ENCODE results near the gene PHLDA1. TPM values are rescaled to one million over a fixed set of nuclear protein-coding genes. Genes with fewer than 3 reads are reported as not detected.

Gene PHLDA1
- total and polyA plus RNA-seq, 9 of the 15 experiments (the other 6 are each of a cell fraction or from before 2014, with no cell fraction given), result 0.15 to 2.9 (median 0.54) TPM

DNA sequence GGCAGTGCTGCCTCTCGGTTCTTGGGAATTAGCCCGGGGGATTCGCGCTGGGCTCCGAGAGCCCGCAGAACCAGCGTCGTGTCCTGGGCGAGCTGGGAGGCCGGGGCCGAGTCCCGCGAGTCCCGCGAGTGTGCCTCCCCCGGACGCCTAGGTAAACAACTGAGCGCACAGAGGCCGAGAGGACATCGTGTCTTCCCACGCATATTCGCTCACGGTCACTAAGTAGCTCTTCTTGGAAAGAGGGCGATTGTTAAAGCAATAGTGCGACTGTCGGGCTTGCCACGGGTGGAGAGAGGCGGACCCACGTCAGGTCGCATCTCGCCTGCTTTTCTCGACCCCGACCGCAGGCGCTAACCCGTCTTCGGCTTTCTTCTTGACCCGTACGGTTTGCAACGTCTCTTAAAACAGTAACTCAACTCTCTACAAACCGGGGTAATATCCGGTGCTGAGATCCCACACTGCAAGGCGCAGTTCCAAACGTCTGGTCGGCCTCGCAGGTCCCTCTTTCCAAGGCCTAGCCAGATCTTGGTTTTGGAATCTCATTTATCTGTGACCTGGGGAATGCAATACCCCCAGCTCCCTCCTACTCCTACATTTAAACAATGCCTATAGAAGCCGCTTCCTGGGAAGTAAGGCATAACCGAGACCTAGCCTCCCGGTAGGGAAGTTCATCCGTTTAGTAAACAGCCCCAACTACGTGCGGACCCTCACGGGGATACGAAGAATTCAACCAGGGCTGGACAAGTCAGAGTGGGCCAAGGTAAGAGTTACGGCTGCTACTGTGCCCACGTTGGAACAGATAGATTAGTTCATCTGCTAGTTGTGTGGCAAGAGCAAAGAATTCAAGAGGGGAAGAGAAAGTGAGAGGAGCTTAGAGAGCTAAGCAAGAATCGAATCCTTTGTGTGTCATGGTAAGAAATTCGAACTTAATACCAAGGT lies 736 bp upstream of the PHLDA1 start (continued):
- TF ChIP-seq FOXK2 (conservative IDR thresholded peaks at IDR 0.05 in 1 of 2, IDR thresholded peaks at IDR 0.05 in 1 of 2; ENCODE audit: low read depth in 2 of 2) (peak; percentile 52 to 69; a peak in 2 of 4 replicates), ZNF12 (CRISPR knock-in tag; IDR thresholded peaks at IDR 0.05) (no peak; the same call in 1 of the 2 replicates), ZNF217 (CRISPR knock-in tag; IDR thresholded peaks at IDR 0.05) (no peak), FOS (IDR thresholded peaks at IDR 0.05; ENCODE audit: extremely low read depth, insufficient read length) (no peak), NR4A1 (CRISPR knock-in tag; IDR thresholded peaks at IDR 0.05) (no peak), NR4A1 (tag; IDR thresholded peaks at IDR 0.05) (0 out of 2 replicates have a peak, but pooled peaks have one; percentile 17), KDM5B (IDR thresholded peaks at IDR 0.05; ENCODE audit: insufficient replicate concordance, low read depth, low read length) (peak; percentile 31), ZBTB11 (CRISPR knock-in tag; IDR thresholded peaks at IDR 0.05) (peak in 1 of 3 experiments; percentile 16; a peak in 1 of 6 replicates), FOXP1 (CRISPR knock-in tag; IDR thresholded peaks at IDR 0.05) (0 out of 2 replicates have a peak, but pooled peaks have one; percentile 24), RBBP5 (IDR thresholded peaks at IDR 0.05; ENCODE audit: borderline replicate concordance, insufficient read depth, low read length, poor library complexity, severe bottlenecking) (peak; percentile 50), ZSCAN29 (IDR thresholded peaks at IDR 0.05) (0 out of 2 replicates have a peak, but pooled peaks have one; percentile 20), TEAD1 (CRISPR knock-in tag; IDR thresholded peaks at IDR 0.05) (0 out of 4 replicates have a peak, but pooled peaks of 1 of the 2 experiments have one; percentile 25), SPI1 (IDR thresholded peaks at IDR 0.05; ENCODE audit: borderline replicate concordance, low read depth, low read length) (no peak), IRF1 (CRISPR knock-in tag; IDR thresholded peaks at IDR 0.05; ENCODE audit: borderline replicate concordance) (peak; percentile 61; the same call in 1 of the 2 replicates), JUN (IDR thresholded peaks at IDR 0.05; ENCODE audit: borderline replicate concordance, low read depth, low read length) (no peak), JUN (CRISPR knock-in tag; IDR thresholded peaks at IDR 0.05; ENCODE audit: borderline replicate concordance) (0 out of 2 replicates have a peak, but pooled peaks have one; percentile 67)
- TF ChIP-seq, protein P1, sequence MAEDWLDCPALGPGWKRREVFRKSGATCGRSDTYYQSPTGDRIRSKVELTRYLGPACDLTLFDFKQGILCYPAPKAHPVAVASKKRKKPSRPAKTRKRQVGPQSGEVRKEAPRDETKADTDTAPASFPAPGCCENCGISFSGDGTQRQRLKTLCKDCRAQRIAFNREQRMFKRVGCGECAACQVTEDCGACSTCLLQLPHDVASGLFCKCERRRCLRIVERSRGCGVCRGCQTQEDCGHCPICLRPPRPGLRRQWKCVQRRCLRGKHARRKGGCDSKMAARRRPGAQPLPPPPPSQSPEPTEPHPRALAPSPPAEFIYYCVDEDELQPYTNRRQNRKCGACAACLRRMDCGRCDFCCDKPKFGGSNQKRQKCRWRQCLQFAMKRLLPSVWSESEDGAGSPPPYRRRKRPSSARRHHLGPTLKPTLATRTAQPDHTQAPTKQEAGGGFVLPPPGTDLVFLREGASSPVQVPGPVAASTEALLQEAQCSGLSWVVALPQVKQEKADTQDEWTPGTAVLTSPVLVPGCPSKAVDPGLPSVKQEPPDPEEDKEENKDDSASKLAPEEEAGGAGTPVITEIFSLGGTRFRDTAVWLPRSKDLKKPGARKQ (CRISPR knock-in tag; IDR thresholded peaks at IDR 0.05), result 0 out of 2 replicates have a peak, but pooled peaks have one; percentile 18

Data from K562 (cell line).